ENCODE data around the gene NRL.

NRL gene

GRCh38 chr14:24080888-24081738 is 33.6 kb downstream of the NRL start:
- no peak for DNase-seq

GRCh38 chr14:24080142-24080530 is 34.6 kb downstream of the NRL start:
- no peak for DNase-seq

- peak; percentile 96 for DNase-seq
These were observed 35.1 kb downstream of the NRL start for GRCh38 chr14:24079491-24080141.

GRCh38 chr14:24078146-24078545 is 36.6 kb downstream of the NRL start:
- no peak for DNase-seq

- DNase-seq, result no peak
These were observed 37.7 kb downstream of the NRL start for GRCh38 chr14:24077086-24077485.

DNA sequence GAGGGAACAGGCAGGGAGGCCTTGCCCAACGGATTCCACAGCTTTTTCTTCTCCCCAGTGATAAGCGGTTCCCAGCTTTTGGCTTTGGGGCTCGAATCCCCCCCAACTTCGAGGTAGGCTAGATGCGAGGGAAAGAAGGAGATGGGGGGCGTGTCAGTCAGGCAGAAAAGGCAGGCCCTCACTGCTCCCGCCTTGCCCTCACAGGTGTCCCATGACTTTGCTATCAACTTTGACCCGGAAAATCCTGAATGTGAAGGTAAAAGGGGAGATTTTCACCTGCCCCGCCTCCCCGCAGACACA is 38.5 kb downstream of the NRL start:
- DNase-seq, result no peak

GRCh38 chr14:24075485-24076301 is 39.1 kb downstream of the NRL start:
- DNase-seq, result no peak

DNA sequence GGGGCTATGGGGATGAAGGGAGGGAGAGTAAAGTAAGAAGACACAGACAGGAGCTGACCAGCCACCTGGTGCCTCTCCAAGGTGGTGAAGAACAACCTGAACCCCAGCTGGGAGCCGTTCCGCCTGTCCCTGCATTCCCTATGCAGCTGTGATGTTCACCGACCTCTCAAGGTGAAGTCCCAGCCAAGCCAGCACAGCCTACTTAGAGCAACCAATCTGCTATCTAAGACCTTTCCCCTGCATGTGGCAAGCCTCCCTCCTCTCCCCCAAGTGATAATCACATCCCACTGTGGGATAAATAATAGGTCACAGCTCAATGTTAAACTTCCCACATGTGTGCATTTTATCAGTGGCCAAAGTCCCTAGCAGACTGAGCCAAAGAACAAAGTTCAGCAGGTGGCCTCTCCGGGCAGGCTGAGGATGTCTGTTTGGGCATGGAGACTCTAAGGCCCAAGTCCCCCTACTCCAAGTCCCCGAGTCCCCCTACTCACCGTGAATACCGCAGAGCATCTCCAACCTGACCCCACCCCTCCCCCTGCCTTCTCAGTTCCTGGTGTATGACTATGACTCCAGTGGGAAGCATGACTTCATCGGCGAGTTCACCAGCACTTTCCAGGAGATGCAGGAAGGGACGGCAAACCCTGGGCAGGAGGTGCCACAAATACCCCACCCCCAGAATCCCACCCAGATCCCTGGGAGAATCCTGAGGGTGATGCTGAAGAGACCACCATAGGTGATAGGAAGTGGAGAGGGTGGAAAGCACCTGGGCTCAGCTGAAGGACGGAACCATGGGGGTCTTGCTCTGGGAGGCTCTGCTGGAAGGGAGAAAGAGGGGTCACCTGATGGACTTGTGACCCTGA is 39.9 kb downstream of the NRL start:
- no peak for DNase-seq

- no peak for DNase-seq
These were observed 41.6 kb downstream of the NRL start for GRCh38 chr14:24072881-24073877.

DNA sequence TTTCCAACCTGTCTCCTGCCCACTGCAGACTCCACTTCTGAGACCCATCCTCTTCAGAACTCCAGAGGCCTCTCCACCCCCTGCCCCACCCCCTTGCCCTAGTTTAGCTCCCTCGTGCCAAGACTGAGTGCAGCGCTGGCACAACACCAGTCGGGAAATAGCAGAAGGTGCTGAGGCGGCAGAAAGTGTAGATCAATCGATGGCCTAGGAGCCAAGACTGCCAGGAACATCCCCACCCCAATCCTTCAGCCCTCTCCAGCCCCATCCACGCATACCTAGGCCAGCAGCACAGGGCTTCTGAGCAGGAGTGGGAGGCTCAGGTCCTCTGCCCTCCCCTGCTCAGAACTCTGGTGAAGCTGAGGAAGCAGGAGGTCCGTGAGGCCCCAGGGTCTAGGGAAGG is 42.3 kb downstream of the NRL start:
- DNase-seq, result peak; percentile 54

DNA sequence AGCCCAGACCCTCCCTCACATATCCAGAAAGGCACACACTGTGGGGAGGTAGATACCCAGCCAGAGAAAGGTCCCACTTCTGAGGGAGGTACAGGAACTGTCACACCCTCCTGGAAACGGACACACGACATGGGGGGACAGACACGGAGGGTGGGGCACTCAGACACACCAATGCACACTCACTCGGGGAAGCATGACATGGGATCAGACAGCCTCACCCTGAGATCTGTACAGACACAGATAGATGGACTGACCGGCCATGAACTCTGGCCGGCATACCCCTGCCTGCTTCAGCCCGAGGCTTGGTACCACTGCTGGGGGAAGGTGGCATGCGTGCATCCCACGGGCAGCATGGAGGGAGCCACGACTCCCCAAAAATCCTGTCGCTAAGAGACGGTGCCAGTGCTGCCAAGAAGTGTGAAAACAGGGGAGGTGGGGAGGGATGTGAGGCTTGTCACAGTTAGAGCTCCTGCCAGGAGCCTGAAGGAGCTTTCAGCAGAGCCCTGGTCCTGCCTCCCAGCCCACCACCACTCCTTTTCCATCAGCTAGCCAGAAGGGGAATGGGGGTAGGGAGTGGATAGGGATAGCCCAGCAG is 42.8 kb downstream of the NRL start:
- no peak for DNase-seq

- no peak for DNase-seq
These were observed 43.5 kb downstream of the NRL start, which contains the start of gene CPNE6 for GRCh38 chr14:24071144-24071697. CPNE6 (plus strand) TSS chr14:24071562; CDS start chr14:24072937, 1,375 bp downstream.

- DNase-seq, result no peak
These were observed 44.2 kb downstream of the NRL start for GRCh38 chr14:24070285-24071143.

- DNase-seq, result no peak
These were observed 45.4 kb downstream of the NRL start for GRCh38 chr14:24069411-24069735.

GRCh38 chr14:24068711-24069410 is 45.9 kb downstream of the NRL start:
- DNase-seq, result no peak

- DNase-seq, result no peak
These were observed 47.3 kb downstream of the NRL start for GRCh38 chr14:24067133-24068082.

DNA sequence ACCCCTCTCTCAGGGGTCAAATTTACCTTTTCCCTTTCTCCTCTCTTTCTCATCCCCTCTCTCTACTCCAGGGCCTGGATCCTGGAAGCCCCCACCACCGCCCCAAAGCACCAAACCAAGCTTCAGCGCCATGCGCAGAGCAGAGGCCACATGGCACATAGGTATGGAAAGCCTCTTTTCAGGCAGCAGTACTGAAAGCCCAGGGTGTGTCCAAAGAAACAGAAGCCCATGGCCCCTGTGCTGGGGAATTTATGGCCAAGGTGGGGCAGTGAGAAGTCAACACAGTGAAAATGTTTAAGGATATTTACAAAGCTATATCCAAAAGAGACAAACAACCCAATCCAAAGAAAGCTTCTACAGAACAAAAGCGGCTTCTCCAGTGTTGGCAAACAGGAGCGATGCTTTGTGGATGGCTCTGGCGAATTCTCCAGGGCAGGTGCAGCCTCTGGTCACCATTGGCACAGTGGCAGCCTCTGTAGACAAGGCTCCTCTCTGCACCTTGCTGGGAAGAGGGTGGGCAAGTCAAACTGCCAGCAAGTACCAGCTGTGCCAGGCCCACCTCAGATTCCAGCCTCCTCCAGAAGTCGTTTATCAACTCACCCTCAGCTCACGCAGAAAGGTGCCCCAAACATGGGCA is 48.1 kb downstream of the NRL start:
- no peak for DNase-seq

Measured in NCI-H446 treated with DMSO at 0.1 percent for 48 hours (cell line).